IMR-90 (cell line): ENCODE measurements around the gene SRR. TPM values are rescaled to one million over a fixed set of nuclear protein-coding genes. Genes with fewer than 3 reads are reported as not detected.

Source experiments
- ATAC-seq: fragments of 200-7000 bp; cut with Tn5 transposase; 2 replicates; pipeline ENCODE4 v1.9.1; 2020; ENCODE audit warnings: low read depth, mild to moderate bottlenecking, moderate library complexity
- BruUV-seq: library from RNA; stranded (reverse); fragments of 400-500 nt; replicated peaks from 2 replicates; lab custom pipeline; 2021; lab: Mats Ljungman, UMichigan
- CTCF ChIA-PET: fragments of 300-600 bp; formaldehyde crosslinking; extraction: SDS; loops from one replicate; lab custom pipeline; 2021; ENCODE audit warnings: antibody characterized with exemption; lab: Yijun Ruan, JAX
- POLR2A ChIA-PET: fragments of 300-600 bp; sonication (Branson Sonifier 250); formaldehyde crosslinking; loops from one replicate; lab custom pipeline; 2022; ENCODE audit warnings: antibody characterized with exemption; ENCODE audit not compliant: unreplicated experiment; lab: Charles Lee
- DNase-seq: peaks from one replicate; pipeline ENCODE4 v3.0.0; 2013
- H2AFZ ChIP-seq: replicated peaks from 2 replicates; pipeline ENCODE3; 2013; ENCODE audit warnings: low read length, mild to moderate bottlenecking; ENCODE audit not compliant: poor library complexity
- H2AK5ac ChIP-seq: 2 replicates; pipeline ENCODE4 v1.6.1; 2013; ENCODE audit warnings: low read depth, low read length, inconsistent platforms
- H2AK9ac ChIP-seq: replicated peaks from 2 replicates; pipeline ENCODE3; 2013; ENCODE audit warnings: mild to moderate bottlenecking, low read depth, low read length, moderate library complexity; ENCODE audit not compliant: poor library complexity
- H2BK120ac ChIP-seq: 2 replicates; pipeline ENCODE4 v1.6.1; 2013; ENCODE audit warnings: low read depth, low read length, inconsistent platforms
- H2BK15ac ChIP-seq: 3 replicates; pipeline ENCODE4 v1.6.1; 2013; ENCODE audit warnings: low read depth, low read length, inconsistent platforms
- H2BK20ac ChIP-seq: 2 replicates; pipeline ENCODE4 v1.6.1; 2013; ENCODE audit warnings: low read depth, mild to moderate bottlenecking, inconsistent platforms, low read length, moderate library complexity
- H2BK5ac ChIP-seq: 2 replicates; pipeline ENCODE4 v1.6.1; 2013; ENCODE audit warnings: mild to moderate bottlenecking, low read depth, low read length, inconsistent platforms; ENCODE audit not compliant: poor library complexity, severe bottlenecking
- H3K14ac ChIP-seq: replicated peaks from 2 replicates; pipeline ENCODE4 v1.6.1; 2013; ENCODE audit warnings: low read depth, low read length, inconsistent platforms
- H3K18ac ChIP-seq: 2 replicates; pipeline ENCODE4 v1.6.1; 2013; ENCODE audit warnings: low read depth, low read length, control low read depth
- H3K23ac ChIP-seq: 2 replicates; pipeline ENCODE4 v1.6.1; 2013; ENCODE audit warnings: low read depth, low read length, inconsistent platforms
- H3K27ac ChIP-seq: 2 replicates; pipeline ENCODE4 v1.5.1; 2013; ENCODE audit warnings: mild to moderate bottlenecking, control low read depth, low read length; ENCODE audit not compliant: insufficient read depth
- H3K27me3 ChIP-seq: 2 replicates; pipeline ENCODE4 v1.6.1; 2013; ENCODE audit warnings: low read length; ENCODE audit not compliant: control insufficient read depth, insufficient read depth
- H3K36me3 ChIP-seq: 2 replicates; pipeline ENCODE4 v1.6.1; 2013; ENCODE audit warnings: low read length, mixed read lengths; ENCODE audit not compliant: control insufficient read depth, insufficient read depth
- H3K4ac ChIP-seq: 2 replicates; pipeline ENCODE4 v1.6.1; 2013; ENCODE audit warnings: low read depth, low read length, inconsistent platforms
- H3K4me1 ChIP-seq: 2 replicates; pipeline ENCODE4 v1.6.1; 2013; ENCODE audit warnings: low read length, mixed read lengths; ENCODE audit not compliant: control insufficient read depth, insufficient read depth
- H3K4me2 ChIP-seq: 2 replicates; pipeline ENCODE4 v1.6.1; 2013; ENCODE audit warnings: low read depth, mild to moderate bottlenecking, control low read depth, low read length, moderate library complexity
- H3K4me3 ChIP-seq: 2 replicates; pipeline ENCODE4 v1.5.1; 2013; ENCODE audit warnings: low read depth, mild to moderate bottlenecking, control low read depth, low read length, moderate library complexity; ENCODE audit not compliant: insufficient read depth
- H3K56ac ChIP-seq: 2 replicates; pipeline ENCODE4 v1.6.1; 2013; ENCODE audit warnings: low read length, inconsistent platforms; ENCODE audit not compliant: insufficient read depth; ENCODE audit errors: extremely low read depth
- H3K79me1 ChIP-seq, 2 experiments: 2 replicates each; pipeline ENCODE4 v1.6.1; 2013; ENCODE audit warnings: low read length in 2 of 2, inconsistent platforms in 1 of 2, low read depth in 1 of 2
- H3K9ac ChIP-seq: 2 replicates; pipeline ENCODE4 v1.6.1; 2013; ENCODE audit warnings: low read depth, low read length, control low read depth
- H3K9me1 ChIP-seq: 2 replicates; pipeline ENCODE4 v1.6.1; 2013; ENCODE audit warnings: low read length, inconsistent platforms; ENCODE audit not compliant: insufficient read depth
- H3K9me3 ChIP-seq: 2 replicates; pipeline ENCODE4 v1.6.1; 2013; ENCODE audit warnings: low read length; ENCODE audit not compliant: control insufficient read depth, insufficient read depth
- H4K20me1 ChIP-seq: 2 replicates; pipeline ENCODE4 v1.6.1; 2013; ENCODE audit warnings: low read length, inconsistent platforms; ENCODE audit not compliant: insufficient read depth
- H4K5ac ChIP-seq: 2 replicates; pipeline ENCODE4 v1.6.1; 2013; ENCODE audit warnings: mild to moderate bottlenecking, low read depth, low read length, control low read depth
- H4K8ac ChIP-seq, 2 experiments: 2 replicates each; pipeline ENCODE4 v1.6.1; 2013; ENCODE audit warnings: low read depth in 2 of 2, low read length in 2 of 2, control low read depth in 1 of 2, inconsistent platforms in 1 of 2
- H4K91ac ChIP-seq: 2 replicates; pipeline ENCODE4 v1.6.1; 2013; ENCODE audit warnings: low read depth, low read length, inconsistent platforms; ENCODE audit not compliant: insufficient read depth
- FOS ChIP-seq: fragments of 150-350 bp; IDR thresholded peaks from 2 replicates; pipeline ENCODE4 v1.6.1; 2016; ENCODE audit warnings: low read depth, low read length
- POLR2A ChIP-seq: IDR thresholded peaks from 2 replicates; pipeline ENCODE4 v1.6.1; 2012; ENCODE audit warnings: mild to moderate bottlenecking, low read depth, low read length
- SMC3 ChIP-seq: fragments of 150-350 bp; IDR thresholded peaks from 2 replicates; pipeline ENCODE4 v1.6.1; 2016; ENCODE audit warnings: low read depth, mild to moderate bottlenecking, antibody characterized with exemption, low read length, moderate library complexity
- WGBS, 2 experiments: methylation state at CpG; one replicate each; pipeline versions ENCODE4 v1.1.5 to v1.1.7; 2013; ENCODE audit warnings: missing lambda C conversion rate in 2 of 2; ENCODE audit not compliant: insufficient read length in 1 of 2; ENCODE audit errors: extremely low coverage in 2 of 2; 5-methylcytosine and 5-hydroxymethylcytosine counted together
- dilution Hi-C: fragments of 300-500 bp; cut with HindIII; formaldehyde crosslinking; loops from one replicate; pipeline ENCODE4 v1.14.3; 2018; ENCODE audit warnings: low sequenced_read_pairs; ENCODE audit not compliant: unreplicated experiment
- in situ Hi-C: fragments of 300-500 bp; cut with MboI; formaldehyde crosslinking; loops from 3 replicates; pipeline ENCODE4 v1.14.3; 2019; ENCODE audit warnings: low sequenced_read_pairs, inconsistent platforms, mixed read lengths
- intact Hi-C: fragments of 100-400 bp; cut with micrococcal nuclease; formaldehyde crosslinking; loops from 2 replicates; pipeline ENCODE4 v1.10.0; 2022
- polyA plus RNA-seq, 3 experiments: library from polyadenylated mRNA; depleted of rRNA; stranded (reverse); fragments of >200 nt; gene quantifications; 2 replicates each; pipeline ENCODE4 v1.2.3, GENCODE V29; 2012; ENCODE audit warnings: low replicate concordance in 1 of 3
- total RNA-seq: library from RNA; depleted of rRNA; stranded (reverse); fragments of >200 nt; gene quantifications from 2 replicates; pipeline ENCODE4 v1.2.3, GENCODE V29; 2012
- TF ChIP-seq, protein P1 (sequence below): fragments of 150-350 bp; IDR thresholded peaks from 2 replicates; pipeline ENCODE4 v1.6.1; 2017; ENCODE audit warnings: mild to moderate bottlenecking, antibody characterized with exemption, low read length, low read depth

SRR gene
- total and polyA plus RNA-seq, 2 of the 4 experiments (the other 2 are of a cell fraction), result 14.5 to 52.7 TPM

DNA sequence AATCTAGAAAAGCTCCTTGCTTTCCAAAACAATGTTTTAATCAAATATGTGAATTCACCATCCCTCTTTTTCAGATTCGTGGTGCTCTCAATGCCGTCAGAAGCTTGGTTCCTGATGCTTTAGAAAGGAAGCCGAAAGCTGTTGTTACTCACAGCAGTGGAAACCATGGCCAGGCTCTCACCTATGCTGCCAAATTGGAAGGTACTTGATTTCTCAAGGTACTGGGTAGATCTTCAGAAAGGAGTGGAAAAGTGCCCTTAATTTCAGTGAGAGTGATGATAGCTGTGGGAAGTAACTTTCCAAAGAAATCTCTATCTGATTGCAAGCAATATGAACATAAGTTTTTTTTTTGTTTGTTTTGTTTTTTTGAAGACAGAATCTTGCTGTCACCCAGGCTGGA lies 14.0 kb downstream of the SRR start:
- DNase-seq (no peak), ATAC-seq (no peak)
- Histone ChIP-seq H3K56ac (no peak overlapping the region), H3K4me3 (no peak overlapping the region), H3K4me2 (no peak overlapping the region), H3K27me3 (no peaks in the 10 kb centered on the region), H2BK120ac (no peak overlapping the region), H2BK20ac (no peak overlapping the region), H3K36me3 (peaks cover 16% of the 10 kb centered on the region), H4K20me1 (no peaks in the 10 kb centered on the region), H3K14ac (no peak overlapping the region), H3K23ac (no peak overlapping the region), H3K9ac (no peak overlapping the region), H2BK15ac (no peak overlapping the region), H3K18ac (no peak overlapping the region), H3K9me1 (no peaks in the 10 kb centered on the region), H3K4me1 (no peaks in the 10 kb centered on the region), H2BK5ac (no peak overlapping the region), H3K27ac (no peak overlapping the region), H3K9me3 (no peaks in the 10 kb centered on the region), H4K91ac (no peak overlapping the region), H2AK9ac (no peak overlapping the region), H4K5ac (no peak overlapping the region), H4K8ac (no peak overlapping the region), H2AK5ac (no peak overlapping the region), H3K79me1 (no peaks in the 10 kb centered on the region), H2AFZ (no peak overlapping the region), H3K4ac (no peak overlapping the region)
- CTCF ChIA-PET, result no interaction called here
- intact Hi-C loops, result no loop called here
- no TSS peak for BruUV-seq
- no CpG with 5 or more reads among the region's 3 CpGs for WGBS, 2 experiments
- in situ Hi-C loops, result no loop called here
- dilution Hi-C loops, result no loop called here
- POLR2A ChIA-PET, result no interaction called here
- TF ChIP-seq POLR2A (no peak), SMC3 (no peak), FOS (no peak)
- TF ChIP-seq, protein P1, sequence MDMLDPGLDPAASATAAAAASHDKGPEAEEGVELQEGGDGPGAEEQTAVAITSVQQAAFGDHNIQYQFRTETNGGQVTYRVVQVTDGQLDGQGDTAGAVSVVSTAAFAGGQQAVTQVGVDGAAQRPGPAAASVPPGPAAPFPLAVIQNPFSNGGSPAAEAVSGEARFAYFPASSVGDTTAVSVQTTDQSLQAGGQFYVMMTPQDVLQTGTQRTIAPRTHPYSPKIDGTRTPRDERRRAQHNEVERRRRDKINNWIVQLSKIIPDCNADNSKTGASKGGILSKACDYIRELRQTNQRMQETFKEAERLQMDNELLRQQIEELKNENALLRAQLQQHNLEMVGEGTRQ, result no peak
